ENCODE results near the gene LRPPRC.
A peak's percentile ranks its signal among the peaks of the same experiment; 100 is the strongest.
"Not testable (repeated sequence)": the region's sequence is repeated elsewhere in the genome, so short reads cannot be mapped to it uniquely, and the experiment has no call there.

Gene LRPPRC

GRCh38 chr2:43995733-43996533 lies at the start of gene LRPPRC:
TSS of gene LRPPRC (minus strand) at chr2:43995989. CDS start at chr2:43995947, 42 bp downstream.
- DNase-seq (ENCODE audit: low read depth), result peak; percentile 97

DNA sequence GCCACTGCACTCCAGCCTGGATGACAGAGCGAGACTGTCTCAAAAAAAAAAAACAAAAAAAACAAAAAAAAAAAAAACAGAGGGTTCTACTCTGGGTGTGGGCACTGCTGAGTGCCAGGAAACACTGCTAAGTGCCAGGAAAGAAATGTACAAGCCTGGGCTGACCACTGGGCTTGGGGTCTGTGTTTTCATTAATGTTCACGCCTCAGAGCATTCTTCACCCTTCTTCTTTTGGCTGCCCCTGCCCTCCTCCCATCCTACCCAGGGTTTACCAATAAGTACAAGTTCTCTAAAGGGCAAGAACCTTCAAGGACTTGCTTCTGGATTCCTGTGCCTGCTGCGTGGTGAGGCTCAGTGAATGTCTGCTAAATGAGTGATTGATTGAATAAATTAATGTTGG lies 49.3 kb upstream of the LRPPRC start:
- DNase-seq (ENCODE audit: low read depth), result no peak

DNA sequence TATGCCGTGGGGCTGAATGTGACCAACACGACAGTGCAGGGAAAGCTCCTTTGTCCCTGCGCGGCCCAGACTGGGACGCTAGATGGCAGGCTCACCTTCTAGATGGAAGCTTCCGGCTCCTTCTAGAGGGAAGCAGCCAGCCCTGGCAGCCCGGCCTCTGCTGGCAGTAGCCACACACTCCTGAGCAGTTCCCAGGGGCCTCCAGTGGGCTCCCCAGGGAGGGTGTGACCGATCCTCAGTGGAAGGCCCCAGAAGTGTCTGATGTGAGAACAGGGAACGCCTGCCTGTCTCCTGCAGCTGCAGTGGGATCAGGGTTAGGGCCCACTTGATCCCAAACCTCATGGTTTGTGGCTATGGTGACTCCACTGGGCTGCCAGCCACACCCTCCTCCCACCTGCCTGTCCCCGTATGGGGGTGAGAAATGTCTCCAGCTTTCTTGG lies 48.5 kb upstream of the LRPPRC start:
- peak; percentile 63 for DNase-seq (ENCODE audit: low read depth)

DNA sequence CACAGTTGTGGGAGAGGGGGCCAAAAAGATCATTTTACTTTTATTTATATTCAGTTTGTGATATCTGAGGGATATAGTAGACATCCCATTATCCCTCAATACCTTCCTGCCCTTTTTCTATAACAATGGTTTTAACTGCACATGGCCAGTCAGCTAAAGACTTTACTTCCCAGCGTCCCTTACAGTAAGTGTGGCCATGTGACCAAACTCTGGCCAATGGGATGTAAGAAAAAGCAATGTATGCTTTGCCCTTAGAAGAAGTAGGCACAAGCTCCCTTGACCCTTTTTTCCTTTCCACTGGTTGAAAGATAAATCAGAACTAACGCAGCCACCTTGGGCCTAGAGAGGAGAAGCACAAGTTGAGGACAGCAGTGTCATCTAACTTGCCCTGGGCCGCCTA lies 44.6 kb upstream of the LRPPRC start:
- DNase-seq (ENCODE audit: low read depth), result no peak

DNA sequence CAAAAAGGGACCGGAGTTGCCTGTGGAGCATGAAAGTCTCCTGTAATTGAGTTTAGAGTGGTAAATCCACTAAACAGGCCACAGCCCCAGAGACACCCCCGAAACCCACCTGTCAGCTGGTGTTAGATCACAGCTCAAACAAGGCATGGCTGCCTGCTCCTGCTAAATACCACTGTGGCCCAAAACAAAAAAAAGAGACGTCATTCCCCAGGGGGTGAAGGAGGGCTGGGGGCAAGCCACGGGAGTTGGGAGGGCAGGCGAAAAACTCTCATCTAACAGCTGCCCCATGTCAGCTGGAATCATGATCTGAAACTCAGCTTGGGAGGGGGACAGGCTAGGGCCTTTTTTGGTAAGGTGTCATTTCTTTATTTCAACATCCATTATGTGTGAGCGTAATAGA lies 42.5 kb upstream of the LRPPRC start:
- DNase-seq (ENCODE audit: low read depth), result no peak

GRCh38 chr2:44037221-44037620 lies 41.4 kb upstream of the LRPPRC start:
- DNase-seq (ENCODE audit: low read depth), result no peak

- no peak for DNase-seq (ENCODE audit: low read depth)
Measured at GRCh38 chr2:44033947-44034346, 38.2 kb upstream of the LRPPRC start.

DNA sequence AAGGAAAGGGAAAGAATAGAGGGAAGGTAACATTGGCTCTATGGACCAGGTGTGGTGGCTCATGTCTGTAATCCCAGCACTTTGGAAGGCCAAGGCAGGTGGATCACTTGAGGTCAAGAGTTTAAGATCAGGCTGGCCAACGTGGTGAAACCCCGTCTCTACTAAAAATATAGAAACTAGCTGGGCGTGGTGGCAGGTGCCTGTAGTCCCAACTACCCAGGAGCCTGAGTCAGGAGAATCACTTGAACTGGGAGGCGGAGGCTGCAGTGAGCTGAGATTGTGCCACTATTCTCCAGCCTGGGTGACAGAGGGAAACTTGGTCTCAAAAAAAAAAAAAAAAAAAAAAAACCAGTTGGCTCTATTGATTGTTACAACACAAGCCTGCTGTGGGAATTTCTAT lies 31.3 kb upstream of the LRPPRC start:
- not testable (repeated sequence) for DNase-seq (ENCODE audit: low read depth)

DNA sequence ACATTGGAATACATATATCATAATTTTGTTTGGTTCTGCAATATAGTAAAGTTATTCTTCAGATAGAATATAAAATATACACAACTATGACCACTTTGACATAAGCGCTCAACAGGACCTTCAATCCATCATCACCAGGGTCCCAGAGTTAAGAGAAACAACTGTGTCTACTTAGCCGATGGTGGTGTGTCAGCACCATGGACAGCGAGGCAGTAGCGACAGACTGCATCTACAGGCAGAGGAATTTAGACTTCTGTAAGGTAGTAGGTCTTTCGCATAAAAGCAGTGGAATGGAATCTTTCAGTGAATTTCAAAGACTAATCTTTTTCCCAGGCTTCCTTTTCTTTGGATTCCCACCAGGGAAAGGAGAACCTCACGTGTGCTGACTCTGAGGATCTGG lies 20.5 kb upstream of the LRPPRC start:
- peak; percentile 57 for DNase-seq (ENCODE audit: low read depth)

DNA sequence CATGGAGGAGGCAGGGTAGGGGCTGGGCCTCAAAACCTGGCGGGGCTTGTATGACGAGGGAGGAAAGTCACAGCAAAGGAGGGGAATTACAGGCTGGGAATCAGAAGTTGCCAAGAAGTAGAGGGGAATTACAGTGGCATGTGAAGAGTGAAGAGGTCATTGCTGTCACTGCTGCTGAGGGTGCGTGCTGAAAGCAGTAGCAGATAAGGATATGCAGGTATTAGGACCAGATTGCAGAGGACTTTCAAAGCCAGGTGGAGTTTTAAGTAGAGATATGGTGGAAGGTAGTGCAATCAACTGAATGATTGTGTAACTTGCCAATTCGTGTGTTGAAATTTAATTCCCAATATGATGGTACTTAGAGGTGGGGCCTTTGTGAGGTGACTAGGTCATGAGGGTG lies 19.4 kb upstream of the LRPPRC start:
- DNase-seq (ENCODE audit: low read depth), result no peak

DNA sequence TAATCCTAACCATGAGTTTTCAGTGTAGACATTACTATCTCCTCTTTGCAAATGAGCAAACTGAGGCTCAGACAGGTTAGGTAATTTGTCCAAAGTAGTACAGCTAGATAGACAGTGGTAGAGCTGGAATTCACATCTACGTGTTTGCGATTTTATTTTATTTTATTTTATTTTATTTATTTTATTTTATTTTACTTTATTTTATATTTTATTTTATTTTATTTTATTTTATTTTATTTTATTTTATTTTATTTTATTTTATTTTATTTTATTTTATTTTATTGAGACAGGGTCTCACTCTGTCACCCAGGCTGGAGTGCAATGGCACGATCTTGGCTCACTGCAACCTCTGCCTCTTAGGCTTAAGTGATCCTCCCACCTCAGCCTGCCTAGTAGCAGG lies 17.4 kb upstream of the LRPPRC start:
- DNase-seq (ENCODE audit: low read depth), result not testable (repeated sequence)

GRCh38 chr2:44010266-44010665 lies 14.5 kb upstream of the LRPPRC start:
- DNase-seq (ENCODE audit: low read depth), result no peak

DNA sequence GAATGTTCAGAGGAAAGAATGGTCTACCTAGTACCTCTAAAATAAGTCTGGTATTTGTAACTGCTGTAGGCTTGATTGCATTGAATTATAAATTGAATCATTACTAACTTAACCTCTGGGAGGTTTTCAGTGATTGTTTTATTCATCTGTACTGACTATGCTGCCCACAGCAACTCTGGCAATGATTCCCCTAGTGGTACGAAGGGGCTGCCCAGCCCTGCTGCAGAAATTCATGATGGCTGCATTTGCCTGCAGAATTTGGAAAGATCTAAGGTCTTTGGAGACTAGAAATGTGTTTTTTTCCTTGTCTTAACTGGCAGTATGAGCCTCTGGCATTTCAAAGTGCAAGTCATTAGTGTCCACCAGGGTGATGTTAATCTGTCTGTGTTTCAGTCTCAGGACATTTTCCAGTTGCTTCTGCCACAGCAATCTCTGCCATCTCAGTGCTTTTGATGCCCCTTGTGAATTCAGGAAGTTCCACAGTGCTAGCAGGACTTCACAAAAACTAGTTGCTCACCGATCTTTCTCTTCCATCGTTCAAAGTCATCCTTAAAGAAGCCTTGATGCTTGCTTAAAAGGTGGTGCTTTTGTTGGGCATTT lies 13.4 kb upstream of the LRPPRC start:
- no peak for DNase-seq (ENCODE audit: low read depth)

GRCh38 chr2:44005846-44006245 lies 10.1 kb upstream of the LRPPRC start:
- peak; percentile 32 for DNase-seq (ENCODE audit: low read depth)

- DNase-seq (ENCODE audit: low read depth), result no peak
Measured at GRCh38 chr2:44004735-44005602, 9.2 kb upstream of the LRPPRC start.

DNA sequence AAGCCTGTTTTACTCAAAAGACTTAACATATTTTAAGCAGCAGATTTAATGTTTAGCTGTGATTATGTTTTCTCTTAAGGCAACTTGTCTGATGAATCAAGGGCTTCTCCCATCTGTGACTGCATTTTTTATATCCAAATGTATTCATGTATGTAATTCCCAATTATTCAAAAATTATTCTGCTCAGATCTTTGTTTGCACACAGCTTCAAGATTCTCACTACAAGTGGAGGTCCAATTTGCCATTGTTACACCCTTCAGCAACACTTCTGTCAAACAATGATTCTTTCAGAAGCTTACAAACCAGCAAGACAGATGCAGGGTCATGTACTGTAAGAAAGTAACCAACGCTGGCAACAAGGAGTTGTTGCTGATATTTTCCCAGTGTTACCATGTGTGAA lies 5.9 kb upstream of the LRPPRC start:
- DNase-seq (ENCODE audit: low read depth), result no peak

- no peak for DNase-seq (ENCODE audit: low read depth)
Measured at GRCh38 chr2:43998263-43998662, 2.5 kb upstream of the LRPPRC start.

DNA sequence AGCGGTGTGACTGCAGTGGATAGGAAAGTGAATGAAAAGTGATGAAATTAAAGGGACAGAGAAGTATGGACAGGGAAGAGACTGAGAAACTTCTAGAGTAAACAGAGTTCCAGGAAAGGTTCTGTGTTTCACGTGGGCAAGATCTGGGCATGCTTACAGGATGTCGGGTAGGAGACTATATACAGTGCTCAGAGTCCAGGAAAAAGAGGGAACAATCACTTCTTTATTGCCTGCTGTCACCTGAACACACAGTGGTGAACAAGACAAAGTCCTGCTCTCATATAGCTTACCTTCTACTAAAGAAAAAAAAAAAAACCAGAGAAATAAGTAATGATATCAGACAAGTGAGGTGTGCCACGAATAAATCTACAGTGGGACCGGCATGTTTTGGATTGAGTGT lies 2.4 kb downstream of the LRPPRC start:
- DNase-seq (ENCODE audit: low read depth), result no peak

DNA sequence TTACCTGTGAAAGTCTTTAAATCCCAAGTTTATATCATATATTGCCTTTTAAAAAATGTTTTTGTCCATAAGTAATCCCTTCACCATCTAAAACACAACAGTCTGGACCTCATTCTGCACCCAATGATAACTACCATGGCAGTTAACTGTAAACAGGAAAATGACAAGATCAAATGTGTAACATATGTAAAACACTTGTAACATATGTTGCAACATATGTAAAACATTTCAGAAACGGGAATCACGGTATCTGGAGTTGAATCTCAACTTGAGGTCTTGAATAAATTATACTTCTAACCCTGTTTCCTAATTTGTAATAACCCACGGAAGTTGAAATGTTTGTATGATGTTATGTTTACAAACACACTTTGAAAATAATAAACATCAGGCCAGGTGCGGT lies 6.2 kb downstream of the LRPPRC start:
- DNase-seq (ENCODE audit: low read depth), result no peak

GRCh38 chr2:43986600-43986999 lies 9.2 kb downstream of the LRPPRC start:
- no peak for DNase-seq (ENCODE audit: low read depth)

- DNase-seq (ENCODE audit: low read depth), result no peak
Measured at GRCh38 chr2:43985359-43985758, 10.4 kb downstream of the LRPPRC start.

- DNase-seq (ENCODE audit: low read depth), result no peak
Measured at GRCh38 chr2:43984533-43984932, 11.3 kb downstream of the LRPPRC start.

DNA sequence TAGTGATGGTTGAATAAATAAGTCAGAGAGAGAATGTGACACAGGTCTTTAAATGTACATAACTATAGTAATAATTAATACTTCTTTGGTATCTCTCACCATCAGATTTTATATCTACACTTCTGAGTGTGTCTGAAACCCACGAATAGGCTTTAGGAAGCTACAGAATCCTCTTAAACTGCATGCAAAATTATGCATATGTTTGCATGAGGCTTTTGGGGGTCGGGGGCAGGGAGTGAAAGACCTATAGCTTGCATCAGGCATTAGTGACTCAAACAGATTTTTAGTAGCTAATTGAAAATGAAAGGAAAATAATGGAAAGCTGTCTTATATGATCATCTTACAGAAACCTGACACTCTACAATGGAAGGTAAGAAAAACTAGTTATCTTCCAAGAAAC lies 14.9 kb downstream of the LRPPRC start:
- no peak for DNase-seq (ENCODE audit: low read depth)
